Left ventricle myocardium inferior (tissue), 1 donor: ENCODE data around the gene LANCL1. TPM values are rescaled to one million over a fixed set of nuclear protein-coding genes. Genes with fewer than 3 reads are reported as not detected.

Experiments
- DNase-seq: peaks from one replicate; pipeline ENCODE4 v3.0.0-alpha.2; 2020
- H3K27ac ChIP-seq: fragments of 200-600 bp; replicated peaks from 2 replicates; pipeline ENCODE4 v1.8.0; 2021
- H3K27me3 ChIP-seq: fragments of 200-600 bp; 2 replicates; pipeline ENCODE4 v1.8.0; 2021; ENCODE audit warnings: low read depth
- H3K36me3 ChIP-seq: fragments of 200-600 bp; 2 replicates; pipeline ENCODE4 v1.8.0; 2021
- H3K4me1 ChIP-seq: fragments of 200-600 bp; 2 replicates; pipeline ENCODE4 v1.8.0; 2021
- H3K4me3 ChIP-seq: fragments of 200-600 bp; 2 replicates; pipeline ENCODE4 v1.8.0; 2021; ENCODE audit warnings: mild to moderate bottlenecking, moderate library complexity
- H3K9me3 ChIP-seq: fragments of 200-600 bp; replicated peaks from 2 replicates; pipeline ENCODE4 v1.8.0; 2021
- intact Hi-C: fragments of 100-400 bp; cut with micrococcal nuclease; formaldehyde crosslinking; loops from one replicate; pipeline ENCODE4 v1.11.0; 2022
- long read RNA-seq: library from polyadenylated mRNA; unstranded; transcript quantifications from one replicate; pipeline ENCODE4 v2.0.0, GENCODE V29; 2021
- total RNA-seq: library from RNA; stranded (reverse); fragmentation: NEBNext Ultra II Directional; extraction: Animal tissue kit (Norgen Biotek cat#: 25700); gene quantifications from one replicate; pipeline ENCODE4 v1.2.1, GENCODE V29; 2021
- TF ChIP-seq, protein P1 (sequence below): fragments of 200-600 bp; IDR thresholded peaks from 2 replicates; pipeline ENCODE4 v1.8.0; 2021; ENCODE audit warnings: antibody characterized with exemption, mild to moderate bottlenecking, borderline replicate concordance
- donor health status: DM: no; HTN: yes; CAD: no; lungs with severe emphysema.

LANCL1 gene, protein sequence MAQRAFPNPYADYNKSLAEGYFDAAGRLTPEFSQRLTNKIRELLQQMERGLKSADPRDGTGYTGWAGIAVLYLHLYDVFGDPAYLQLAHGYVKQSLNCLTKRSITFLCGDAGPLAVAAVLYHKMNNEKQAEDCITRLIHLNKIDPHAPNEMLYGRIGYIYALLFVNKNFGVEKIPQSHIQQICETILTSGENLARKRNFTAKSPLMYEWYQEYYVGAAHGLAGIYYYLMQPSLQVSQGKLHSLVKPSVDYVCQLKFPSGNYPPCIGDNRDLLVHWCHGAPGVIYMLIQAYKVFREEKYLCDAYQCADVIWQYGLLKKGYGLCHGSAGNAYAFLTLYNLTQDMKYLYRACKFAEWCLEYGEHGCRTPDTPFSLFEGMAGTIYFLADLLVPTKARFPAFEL
- total RNA-seq = 65.4 TPM
- long read RNA-seq, full-length matches to known transcripts = 90 of 104 reads
- long read RNA-seq, partial matches to known transcripts = 5 of 104 reads
- long read RNA-seq, other reads (novel, unspliced or antisense) = 9 of 104 reads

DNA sequence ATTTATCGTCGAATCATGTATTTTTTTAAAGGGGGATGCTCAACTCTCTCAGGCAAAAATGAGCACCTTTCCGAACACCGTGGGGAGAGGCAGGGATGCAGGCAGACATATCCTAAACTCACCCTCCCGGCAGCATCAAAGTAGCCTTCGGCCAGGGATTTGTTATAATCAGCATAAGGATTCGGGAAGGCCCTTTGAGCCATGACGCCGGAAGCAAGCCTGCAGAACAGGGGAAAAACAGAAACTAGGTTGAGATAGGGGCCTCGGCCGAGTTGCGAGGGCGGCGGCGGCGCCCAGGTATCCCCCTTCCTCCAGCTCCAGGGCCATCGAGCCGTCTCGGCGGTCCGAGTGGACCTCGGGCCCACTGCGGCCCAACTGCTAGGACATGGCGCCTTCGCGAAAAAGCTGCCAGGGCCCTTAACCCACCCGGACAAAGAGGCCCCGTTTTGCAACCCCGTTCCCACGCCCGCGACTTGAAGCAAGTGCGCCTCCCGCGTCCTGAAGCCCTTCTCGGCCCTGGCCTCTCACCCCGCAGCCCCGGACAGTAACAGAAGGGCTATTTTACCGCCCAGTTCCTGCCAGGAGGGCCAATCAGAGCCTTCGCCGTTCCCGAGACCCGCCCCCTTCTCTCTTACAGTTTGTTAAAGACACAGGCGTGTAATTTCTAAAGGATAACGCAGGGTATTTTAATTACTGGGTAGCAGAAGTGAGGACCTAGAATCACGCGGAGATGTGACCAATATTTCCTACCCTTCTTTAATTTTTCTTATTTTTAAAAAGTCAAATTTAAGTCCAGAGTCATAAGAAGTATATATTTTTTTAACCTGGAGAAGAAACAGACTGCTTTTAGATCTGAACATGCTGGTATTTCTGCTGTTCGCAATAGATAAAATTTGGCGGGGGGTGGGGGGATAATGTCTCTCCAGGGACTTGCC, at the start of gene LANCL1:
LANCL1 (minus strand) TSS at position 566 of the 935 bp plus-strand sequence; CDS start at position 203, 363 bp downstream.
- Histone ChIP-seq H3K4me3 (peak within 1 kb of the TSS; percentile 80), H3K4me1 (peaks cover 27% of the 10 kb centered on the region), H3K36me3 (peaks cover 14% of the 10 kb centered on the region), H3K27me3 (no peaks in the 10 kb centered on the region), H3K27ac (peak within 1 kb of the TSS; percentile 87), H3K9me3 (no peaks in the 10 kb centered on the region)
- TF ChIP-seq, protein P1, sequence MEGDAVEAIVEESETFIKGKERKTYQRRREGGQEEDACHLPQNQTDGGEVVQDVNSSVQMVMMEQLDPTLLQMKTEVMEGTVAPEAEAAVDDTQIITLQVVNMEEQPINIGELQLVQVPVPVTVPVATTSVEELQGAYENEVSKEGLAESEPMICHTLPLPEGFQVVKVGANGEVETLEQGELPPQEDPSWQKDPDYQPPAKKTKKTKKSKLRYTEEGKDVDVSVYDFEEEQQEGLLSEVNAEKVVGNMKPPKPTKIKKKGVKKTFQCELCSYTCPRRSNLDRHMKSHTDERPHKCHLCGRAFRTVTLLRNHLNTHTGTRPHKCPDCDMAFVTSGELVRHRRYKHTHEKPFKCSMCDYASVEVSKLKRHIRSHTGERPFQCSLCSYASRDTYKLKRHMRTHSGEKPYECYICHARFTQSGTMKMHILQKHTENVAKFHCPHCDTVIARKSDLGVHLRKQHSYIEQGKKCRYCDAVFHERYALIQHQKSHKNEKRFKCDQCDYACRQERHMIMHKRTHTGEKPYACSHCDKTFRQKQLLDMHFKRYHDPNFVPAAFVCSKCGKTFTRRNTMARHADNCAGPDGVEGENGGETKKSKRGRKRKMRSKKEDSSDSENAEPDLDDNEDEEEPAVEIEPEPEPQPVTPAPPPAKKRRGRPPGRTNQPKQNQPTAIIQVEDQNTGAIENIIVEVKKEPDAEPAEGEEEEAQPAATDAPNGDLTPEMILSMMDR = peak; percentile 14
- intact Hi-C loops = no loop called here
- peak; percentile 92 for DNase-seq

DNA sequence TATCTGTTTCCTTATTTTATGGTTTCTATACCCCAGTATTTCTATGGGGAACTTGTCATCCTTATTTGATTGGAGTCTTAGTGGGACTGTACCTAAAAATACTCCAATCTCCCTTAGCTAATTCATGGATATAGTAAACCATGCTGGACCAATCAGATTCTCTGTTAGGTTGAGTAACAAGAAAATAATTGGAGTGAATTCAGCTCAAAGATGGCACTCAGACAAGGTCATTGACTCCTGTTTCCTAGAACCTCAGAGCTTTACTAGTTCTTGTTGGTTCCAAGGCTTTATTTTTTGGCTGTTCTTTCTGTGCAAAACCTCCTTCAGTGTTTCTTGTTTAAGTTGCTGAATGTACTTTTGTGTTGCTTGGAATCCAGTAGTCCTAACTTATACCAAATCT, 48.0 kb upstream of the LANCL1 start:
- H3K27ac ChIP-seq = no peak overlapping the region
- DNase-seq = no peak
- H3K4me3 ChIP-seq = no peak overlapping the region
- TF ChIP-seq, protein P1 = no peak
- no peaks in the 10 kb centered on the region for H3K9me3 ChIP-seq
- intact Hi-C loops = no loop called here
- no peaks in the 10 kb centered on the region for H3K27me3 ChIP-seq
- no peaks in the 10 kb centered on the region for H3K4me1 ChIP-seq
- no peaks in the 10 kb centered on the region for H3K36me3 ChIP-seq

DNA sequence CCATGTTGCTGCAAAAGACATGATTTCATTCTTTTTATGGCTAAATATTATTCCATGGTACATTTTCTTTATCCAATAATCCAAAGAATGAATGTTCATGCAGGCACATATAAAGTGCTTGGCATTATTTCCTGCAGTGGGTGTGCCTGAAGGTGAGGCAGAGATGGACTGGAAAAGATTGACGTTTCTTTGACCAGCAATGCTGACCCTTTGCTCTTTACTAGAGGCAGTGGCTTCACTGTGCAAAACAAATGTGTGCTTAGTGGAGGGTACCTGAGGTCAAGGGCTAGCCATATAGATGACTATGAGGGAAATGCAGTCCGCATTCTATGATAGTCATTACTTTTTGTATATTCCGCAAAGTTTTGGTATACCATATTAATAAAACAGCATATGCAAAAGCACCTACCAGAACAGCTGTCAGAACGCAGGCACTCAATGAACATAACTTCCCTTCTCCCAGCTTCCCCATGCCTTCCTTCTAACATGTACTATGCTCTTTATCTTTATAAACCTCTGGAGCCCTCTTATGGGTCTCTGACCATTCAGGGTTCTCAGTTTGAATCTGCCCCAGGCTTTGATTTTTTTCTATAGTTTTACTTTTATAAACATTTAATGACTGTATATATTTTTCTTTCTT, 47.2 kb upstream of the LANCL1 start:
- intact Hi-C loops = no loop called here
- no peaks in the 10 kb centered on the region for H3K36me3 ChIP-seq
- H3K27me3 ChIP-seq = no peaks in the 10 kb centered on the region
- no peak overlapping the region for H3K27ac ChIP-seq
- H3K4me1 ChIP-seq = no peaks in the 10 kb centered on the region
- DNase-seq = no peak
- TF ChIP-seq, protein P1 = no peak
- H3K9me3 ChIP-seq = no peaks in the 10 kb centered on the region
- no peak overlapping the region for H3K4me3 ChIP-seq

DNA sequence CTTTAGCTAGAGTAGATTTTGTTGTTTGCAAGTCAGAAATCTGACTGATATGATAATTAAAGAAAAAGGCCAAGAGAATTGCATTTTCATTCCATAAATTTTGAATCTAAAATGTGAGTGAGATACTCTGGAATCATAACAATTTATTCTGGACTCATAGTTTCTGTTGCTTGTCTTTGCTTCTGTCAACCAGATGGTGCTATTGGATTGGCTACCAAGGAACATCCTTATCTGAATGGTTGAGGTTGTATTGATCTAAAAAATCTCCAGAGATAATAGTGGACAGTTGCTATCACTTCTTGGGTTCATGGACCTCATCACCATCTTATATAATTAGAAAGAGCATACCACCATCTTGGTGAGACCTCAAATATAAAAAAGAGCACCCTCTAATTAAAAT, 45.8 kb upstream of the LANCL1 start:
- TF ChIP-seq, protein P1 = no peak
- no peaks in the 10 kb centered on the region for H3K36me3 ChIP-seq
- no peak for DNase-seq
- H3K27ac ChIP-seq = no peak overlapping the region
- H3K4me3 ChIP-seq = no peak overlapping the region
- intact Hi-C loops = no loop called here
- H3K27me3 ChIP-seq = no peaks in the 10 kb centered on the region
- H3K4me1 ChIP-seq = no peaks in the 10 kb centered on the region
- H3K9me3 ChIP-seq = no peaks in the 10 kb centered on the region

DNA sequence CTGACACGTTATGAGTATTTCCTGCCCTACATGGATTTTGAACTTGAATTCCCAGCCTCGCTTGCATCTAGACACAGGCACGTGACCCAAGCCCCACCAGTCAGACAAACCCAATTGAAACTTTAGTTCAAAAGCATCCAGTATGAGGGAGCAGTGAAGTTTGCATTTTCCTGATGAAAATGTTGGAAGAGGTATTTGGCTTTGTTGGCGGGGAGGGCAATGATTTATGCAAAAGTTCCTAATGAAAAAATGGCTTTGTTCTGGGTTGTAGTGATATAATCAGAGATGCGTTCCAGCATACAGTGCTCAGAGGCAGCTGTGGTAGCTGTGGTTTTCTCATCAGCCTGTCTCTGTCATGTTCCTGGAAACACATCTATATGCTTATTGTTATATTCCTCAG, 43.0 kb upstream of the LANCL1 start:
- no peak for DNase-seq
- H3K9me3 ChIP-seq = peaks cover 9% of the 10 kb centered on the region
- no peak overlapping the region for H3K27ac ChIP-seq
- H3K4me1 ChIP-seq = no peaks in the 10 kb centered on the region
- intact Hi-C loops = no loop called here
- TF ChIP-seq, protein P1 = no peak
- H3K36me3 ChIP-seq = no peaks in the 10 kb centered on the region
- no peak overlapping the region for H3K4me3 ChIP-seq
- no peaks in the 10 kb centered on the region for H3K27me3 ChIP-seq
